Esophagus squamous epithelium (tissue), 5 donors: ENCODE results near the gene NAA60. TPM values are rescaled to one million over a fixed set of nuclear protein-coding genes. Genes with fewer than 3 reads are reported as not detected.

Experiments
- DNase-seq: peaks from one replicate; lab custom pipeline; 2025; lab: John Stamatoyannopoulos, UW
- H3K27ac ChIP-seq, 4 donors: fragments of 200-600 bp; sonication (generic); one replicate each; pipeline ENCODE4 v1.5.1; 2016 to 2019; ENCODE audit warnings: mild to moderate bottlenecking in 1 of 4
- H3K27me3 ChIP-seq, 4 donors: fragments of 200-600 bp; sonication (generic); 1 replicate in 3 of 4; 2 replicates in 1 of 4; pipeline versions ENCODE4 v1.5.1 to v1.6.0; 2017 to 2021; ENCODE audit warnings: antibody characterized with exemption in 1 of 4
- H3K36me3 ChIP-seq, 3 donors: fragments of 200-600 bp; sonication (generic); one replicate each; pipeline ENCODE4 v1.5.1; 2016 to 2019
- H3K4me1 ChIP-seq, 3 donors: fragments of 200-600 bp; sonication (generic); one replicate each; pipeline ENCODE4 v1.5.1; 2017 to 2019
- H3K4me3 ChIP-seq, 4 donors: fragments of 200-600 bp; sonication (generic); 1 replicate in 3 of 4; 2 replicates in 1 of 4; pipeline ENCODE4 v1.5.1; 2016 to 2019; ENCODE audit warnings: mild to moderate bottlenecking in 2 of 4, moderate library complexity in 1 of 4
- H3K9me3 ChIP-seq, 3 donors: fragments of 200-600 bp; sonication (generic); one replicate each; pipeline ENCODE4 v1.5.1; 2016 to 2019
- POLR2A ChIP-seq, 4 donors: fragments of 450-650 bp; IDR thresholded peaks; one replicate each; pipeline ENCODE4 v1.6.1; 2017; ENCODE audit warnings: antibody characterized with exemption in 4 of 4, mild to moderate bottlenecking in 4 of 4, moderate library complexity in 3 of 4
- WGBS, 2 donors: methylation state at CpG; one replicate each; pipeline ENCODE4 v1.1.5; 2018; 5-methylcytosine and 5-hydroxymethylcytosine counted together
- intact Hi-C: fragments of 100-400 bp; cut with DNase I; formaldehyde crosslinking; loops from one replicate; pipeline ENCODE4 v1.15.0; 2022
- total RNA-seq, 4 donors: library from RNA; depleted of rRNA; stranded (reverse); fragments of >200 nt; gene quantifications; one replicate each; pipeline ENCODE4 v1.1.0, GENCODE V29; 2016
- TF ChIP-seq, protein P1 (sequence below), 6 experiments: fragments of 450-650 bp in 4 of 6; fragments of 200-600 bp in 2 of 6; sonication (generic) in 2 of 6; IDR thresholded peaks; one replicate each; pipeline ENCODE4 v1.5.1; 2016 to 2019; ENCODE audit warnings: antibody characterized with exemption in 6 of 6, mild to moderate bottlenecking in 4 of 6, moderate library complexity in 4 of 6
- donor health status: DM: yes; HTN: yes; CAD: no.

The NAA60 gene
- 10 to 100 TPM; 21.0 to 31.6 (median 23.7) TPM for total RNA-seq

DNA sequence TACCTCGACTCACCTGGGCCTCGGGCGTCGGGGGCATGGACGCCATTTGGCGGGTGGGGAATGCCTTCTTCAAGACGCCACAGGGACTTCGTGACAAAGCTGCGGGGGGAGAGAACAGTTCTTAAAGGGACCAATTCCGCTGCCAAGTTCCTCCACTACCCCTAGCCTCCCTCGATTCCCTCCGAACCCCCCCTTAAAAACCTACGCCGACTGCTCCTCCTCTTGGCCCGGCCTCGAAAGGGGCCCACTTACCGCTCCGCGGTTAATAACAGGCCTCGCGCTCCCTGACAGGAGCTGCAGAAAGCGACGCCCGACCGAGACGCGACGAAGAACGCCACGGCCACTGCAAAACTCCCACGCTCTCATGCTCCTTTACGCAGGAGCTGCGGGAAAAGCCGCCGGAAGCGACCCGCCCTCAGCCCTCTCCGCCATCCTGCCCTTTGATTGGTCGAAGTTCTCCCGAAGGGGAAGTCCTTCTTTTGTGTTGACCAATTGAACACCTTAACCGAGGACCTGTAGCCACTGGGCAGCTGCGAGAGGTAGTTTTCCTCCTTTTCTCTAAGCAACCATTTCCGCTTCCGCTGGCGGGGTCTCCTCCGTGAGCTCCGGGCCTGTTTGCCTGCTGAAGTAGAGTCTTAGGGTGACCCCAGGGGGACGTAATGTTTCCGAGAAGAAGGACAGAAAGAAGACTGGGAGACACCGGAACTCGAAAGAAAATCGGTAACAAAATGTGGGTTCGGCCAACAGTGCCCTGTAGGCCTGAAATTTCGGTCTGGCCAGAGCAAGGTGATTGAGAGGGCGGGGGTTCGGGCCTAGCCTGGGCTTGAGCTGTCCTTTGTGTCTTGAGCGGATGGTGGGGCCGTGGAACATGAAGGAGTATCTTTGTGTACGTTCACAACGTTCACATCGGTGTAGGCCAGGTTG, at the start of gene NAA60, which contains the start of gene ZNF597:
NAA60 (plus strand) TSS at position 573 of the 924 bp plus-strand sequence. CDS start 32,548 bp downstream, outside the sequence.
ZNF597 (minus strand) TSS at position 397 of the 924 bp plus-strand sequence; CDS start at position 46, 351 bp downstream.
- Histone ChIP-seq H3K36me3 (peaks cover 0 to 38% (median 0%) of the 10 kb centered on the region in 3 donors), H3K27ac (peak within 1 kb of the TSS; percentile 77 to 83 (median 82)), H3K27me3 (no peaks in the 10 kb centered on the region), H3K4me1 (peaks cover 0 to 21% (median 6%) of the 10 kb centered on the region in 3 donors), H3K9me3 (peaks cover 0 to 27% (median 6%) of the 10 kb centered on the region in 3 donors), H3K4me3 (peak within 1 kb of the TSS; percentile 50 to 73 (median 56))
- DNase-seq, result no peak
- TF ChIP-seq, protein P1, sequence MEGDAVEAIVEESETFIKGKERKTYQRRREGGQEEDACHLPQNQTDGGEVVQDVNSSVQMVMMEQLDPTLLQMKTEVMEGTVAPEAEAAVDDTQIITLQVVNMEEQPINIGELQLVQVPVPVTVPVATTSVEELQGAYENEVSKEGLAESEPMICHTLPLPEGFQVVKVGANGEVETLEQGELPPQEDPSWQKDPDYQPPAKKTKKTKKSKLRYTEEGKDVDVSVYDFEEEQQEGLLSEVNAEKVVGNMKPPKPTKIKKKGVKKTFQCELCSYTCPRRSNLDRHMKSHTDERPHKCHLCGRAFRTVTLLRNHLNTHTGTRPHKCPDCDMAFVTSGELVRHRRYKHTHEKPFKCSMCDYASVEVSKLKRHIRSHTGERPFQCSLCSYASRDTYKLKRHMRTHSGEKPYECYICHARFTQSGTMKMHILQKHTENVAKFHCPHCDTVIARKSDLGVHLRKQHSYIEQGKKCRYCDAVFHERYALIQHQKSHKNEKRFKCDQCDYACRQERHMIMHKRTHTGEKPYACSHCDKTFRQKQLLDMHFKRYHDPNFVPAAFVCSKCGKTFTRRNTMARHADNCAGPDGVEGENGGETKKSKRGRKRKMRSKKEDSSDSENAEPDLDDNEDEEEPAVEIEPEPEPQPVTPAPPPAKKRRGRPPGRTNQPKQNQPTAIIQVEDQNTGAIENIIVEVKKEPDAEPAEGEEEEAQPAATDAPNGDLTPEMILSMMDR (IDR thresholded peaks at IDR 0.05), result no peak
- TF ChIP-seq POLR2A (IDR thresholded peaks at IDR 0.05), result no peak
- intact Hi-C loops, result no loop called here
- 36 to 50% methylated on average over 14 to 40 of the region's 61 CpGs for WGBS, 2 donors

DNA sequence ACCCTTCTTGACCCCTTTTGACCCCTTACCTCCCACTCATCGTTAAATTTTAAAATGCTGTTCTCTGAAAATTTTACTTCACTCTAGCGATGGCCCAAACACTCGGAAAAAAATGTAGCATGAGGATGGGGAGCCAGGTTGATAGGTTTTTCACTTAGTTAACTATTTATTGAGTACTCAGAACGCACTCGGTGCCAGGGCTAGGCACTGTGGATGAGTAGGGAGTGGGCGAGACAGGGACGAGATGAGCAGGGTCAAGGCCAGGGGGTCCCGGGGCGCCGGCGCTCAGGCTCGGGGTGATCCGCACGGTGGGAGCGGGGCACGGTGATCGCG, 43.1 kb upstream of the NAA60 start:
- no peaks in the 10 kb centered on the region for H3K27me3 ChIP-seq
- peaks cover 10 to 59% (median 22%) of the 10 kb centered on the region in 3 donors for H3K36me3 ChIP-seq
- TF ChIP-seq, protein P1 (IDR thresholded peaks at IDR 0.05), result no peak
- no peak for TF ChIP-seq POLR2A (IDR thresholded peaks at IDR 0.05)
- WGBS, 2 donors, result 1 to 4% methylated on average over 3 to 6 of the region's 18 CpGs
- peak overlapping the region; percentile 82 to 95 (median 86) for H3K4me3 ChIP-seq
- no peak for DNase-seq
- H3K4me1 ChIP-seq, result peaks cover 5 to 36% (median 12%) of the 10 kb centered on the region in 3 donors
- intact Hi-C loops, result no loop called here
- H3K9me3 ChIP-seq, result peaks cover 0 to 55% (median 39%) of the 10 kb centered on the region in 3 donors
- H3K27ac ChIP-seq, result peak overlapping the region; percentile 85 to 93 (median 90)

DNA sequence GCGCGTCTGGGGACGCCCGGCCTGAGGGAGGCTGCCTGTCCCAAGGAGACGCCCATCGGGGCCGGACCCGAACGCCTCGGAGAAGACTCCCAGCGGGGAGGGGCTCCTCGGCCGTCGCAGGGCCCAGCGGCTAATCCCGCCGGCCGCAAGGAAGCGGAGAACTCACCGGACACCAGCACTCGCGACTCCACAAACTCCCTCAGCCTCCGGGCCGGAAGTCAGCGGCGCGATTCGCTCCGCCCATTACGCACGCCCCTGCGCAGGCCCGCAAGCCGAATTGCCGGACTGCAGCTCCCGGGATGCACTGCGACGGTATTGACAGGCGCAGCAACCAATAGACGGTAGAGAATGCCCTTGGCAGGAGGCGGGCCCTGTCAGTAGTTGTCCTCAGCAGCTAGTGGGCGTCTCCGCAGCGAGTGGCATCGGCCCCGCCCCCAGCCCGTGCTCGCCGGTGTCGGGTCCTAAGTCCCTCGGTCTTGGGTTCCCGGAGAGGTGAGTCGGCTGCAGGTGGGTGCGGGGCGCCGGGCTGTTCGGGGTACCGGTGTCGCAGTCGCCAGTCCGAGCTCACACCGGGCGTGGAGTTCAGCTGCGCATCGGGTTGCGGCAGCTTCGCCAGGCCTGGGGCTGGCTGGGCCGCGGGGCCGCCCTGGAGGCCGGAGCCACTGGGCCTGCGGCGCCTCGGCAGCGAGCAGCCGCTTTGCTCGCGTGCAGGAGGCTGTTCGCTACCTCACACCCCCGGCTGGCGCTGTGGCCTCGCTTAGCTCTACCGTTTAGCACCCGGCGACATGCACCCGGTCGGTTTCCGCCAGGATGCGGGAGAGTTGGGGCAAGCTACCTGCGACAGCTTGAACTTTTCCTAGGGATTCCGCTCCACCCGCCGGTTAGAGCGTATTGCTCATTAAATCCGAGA, 42.4 kb upstream of the NAA60 start, which contains the start of the genes ZNF174 and ZSCAN32:
ZNF174 (plus strand) TSS at position 437 of the 910 bp plus-strand sequence. CDS start 790 bp downstream, outside the sequence.
ZSCAN32 (minus strand) TSS at position 226 of the 910 bp plus-strand sequence. CDS start 3,447 bp downstream, outside the sequence.
- peak; percentile 92 for DNase-seq
- Histone ChIP-seq H3K4me1 (peaks cover 5 to 36% (median 12%) of the 10 kb centered on the region in 3 donors), H3K9me3 (peaks cover 0 to 57% (median 39%) of the 10 kb centered on the region in 3 donors), H3K36me3 (peaks cover 14 to 59% (median 28%) of the 10 kb centered on the region in 3 donors), H3K4me3 (peak within 1 kb of the TSS; percentile 82 to 95 (median 86)), H3K27ac (peak within 1 kb of the TSS; percentile 85 to 93 (median 90)), H3K27me3 (no peaks in the 10 kb centered on the region)
- TF ChIP-seq, protein P1 (IDR thresholded peaks at IDR 0.05), result peak in 2 of 6 experiments; percentile 22 to 45
- TF ChIP-seq POLR2A (IDR thresholded peaks at IDR 0.05), result peak in 3 of 4 donors; percentile 56 to 75 (median 64)
- intact Hi-C loops, result no loop called here
- 0% methylated on average over 2 to 13 of the region's 95 CpGs for WGBS, 2 donors

DNA sequence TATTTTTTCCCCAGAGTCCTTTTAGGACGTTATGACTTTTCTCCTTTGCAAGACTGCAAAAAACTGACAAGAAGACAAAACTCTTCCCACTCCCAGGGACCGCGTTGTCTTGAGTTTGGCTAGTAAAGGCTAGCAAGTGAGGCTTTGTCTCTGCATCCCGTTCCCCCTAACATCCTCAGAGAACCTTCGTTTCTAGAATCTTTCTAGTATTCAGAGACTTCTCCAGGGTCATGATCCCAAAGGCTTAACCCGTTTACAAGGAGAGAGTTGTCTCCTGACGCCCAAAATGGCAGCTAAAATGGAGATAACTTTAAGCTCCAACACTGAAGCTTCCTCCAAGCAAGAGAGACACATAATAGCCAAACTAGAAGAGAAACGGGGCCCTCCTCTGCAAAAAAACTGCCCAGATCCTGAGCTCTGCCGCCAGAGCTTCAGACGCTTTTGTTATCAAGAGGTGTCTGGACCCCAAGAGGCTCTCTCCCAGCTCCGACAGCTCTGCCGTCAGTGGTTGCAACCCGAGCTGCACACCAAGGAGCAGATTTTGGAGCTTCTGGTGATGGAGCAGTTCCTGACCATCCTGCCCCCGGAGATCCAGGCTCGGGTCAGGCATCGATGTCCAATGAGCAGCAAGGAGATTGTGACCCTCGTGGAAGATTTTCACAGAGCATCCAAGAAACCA, 41.6 kb upstream of the NAA60 start:
- WGBS, 2 donors, result 32% methylated on average over 15 to 16 of the region's 17 CpGs
- peak overlapping the region; percentile 82 to 95 (median 86) for H3K4me3 ChIP-seq
- peaks cover 5 to 36% (median 12%) of the 10 kb centered on the region in 3 donors for H3K4me1 ChIP-seq
- TF ChIP-seq, protein P1 (IDR thresholded peaks at IDR 0.05), result no peak
- no peak for TF ChIP-seq POLR2A (IDR thresholded peaks at IDR 0.05)
- no peak for DNase-seq
- peak overlapping the region; percentile 79 to 93 (median 90) for H3K27ac ChIP-seq
- H3K27me3 ChIP-seq, result no peaks in the 10 kb centered on the region
- intact Hi-C loops, result no loop called here
- H3K36me3 ChIP-seq, result peaks cover 21 to 59% (median 26%) of the 10 kb centered on the region in 3 donors
- H3K9me3 ChIP-seq, result peaks cover 0 to 57% (median 42%) of the 10 kb centered on the region in 3 donors
